Measurements from ENCODE around the gene HADHB. TPM values are rescaled to one million over a fixed set of nuclear protein-coding genes. Genes with fewer than 3 reads are reported as not detected.

Gene HADHB
- total and polyA plus RNA-seq, 2 donors from 2014 or later, result 132 to 232 TPM

DNA sequence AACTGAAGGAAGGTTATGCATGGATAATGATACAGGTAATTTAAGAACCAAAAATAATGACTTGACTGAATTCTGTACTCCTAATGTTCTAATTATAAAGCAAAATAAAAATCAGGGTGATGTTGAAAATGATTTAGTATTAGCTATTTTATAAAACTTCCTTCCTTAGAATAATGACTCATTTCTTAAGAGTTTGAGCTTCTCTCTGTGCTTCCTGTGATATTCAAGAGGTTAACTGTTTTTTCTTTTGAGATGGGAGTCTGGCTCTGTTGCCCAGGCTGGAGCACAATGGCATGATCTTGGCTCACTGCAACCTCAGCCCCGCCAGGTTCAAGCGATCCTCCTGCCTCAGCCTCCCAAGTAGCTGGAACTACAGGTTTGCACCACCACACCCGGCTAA lies 15.1 kb upstream of the HADHB start:
- no peaks in the 10 kb centered on the region for H3K27me3 ChIP-seq (ENCODE audit: control insufficient read depth, insufficient read depth, low read length)
- no peaks in the 10 kb centered on the region for H3K4me1 ChIP-seq (ENCODE audit: control insufficient read depth in 2 of 3, insufficient read depth in 2 of 3, low read depth in 1 of 3, low read length in 3 of 3)
- peaks cover 7 to 55% (median 40%) of the 10 kb centered on the region in 3 donors for H3K36me3 ChIP-seq (ENCODE audit: control insufficient read depth in 2 of 3, insufficient read depth in 3 of 3, low read length in 3 of 3)
- no peak overlapping the region for H3K27ac ChIP-seq (ENCODE audit: low read depth in 2 of 2, low read length in 2 of 2)
- no peak overlapping the region for H3K4me3 ChIP-seq (ENCODE audit: low read length in 3 of 3)
- no peaks in the 10 kb centered on the region for H3K9me3 ChIP-seq (ENCODE audit: control insufficient read depth in 2 of 3, insufficient read depth in 1 of 3, low read length in 3 of 3)
- TF ChIP-seq CTCF (IDR thresholded peaks at IDR 0.05; ENCODE audit: borderline replicate concordance, extremely low read depth, insufficient read depth), result no peak
- intact Hi-C loops (cut with DNase I), result no loop called here
- DNase-seq (no peak), FAIRE-seq (no peak)
- H3K9ac ChIP-seq (ENCODE audit: low read length in 3 of 3), result no peak overlapping the region

DNA sequence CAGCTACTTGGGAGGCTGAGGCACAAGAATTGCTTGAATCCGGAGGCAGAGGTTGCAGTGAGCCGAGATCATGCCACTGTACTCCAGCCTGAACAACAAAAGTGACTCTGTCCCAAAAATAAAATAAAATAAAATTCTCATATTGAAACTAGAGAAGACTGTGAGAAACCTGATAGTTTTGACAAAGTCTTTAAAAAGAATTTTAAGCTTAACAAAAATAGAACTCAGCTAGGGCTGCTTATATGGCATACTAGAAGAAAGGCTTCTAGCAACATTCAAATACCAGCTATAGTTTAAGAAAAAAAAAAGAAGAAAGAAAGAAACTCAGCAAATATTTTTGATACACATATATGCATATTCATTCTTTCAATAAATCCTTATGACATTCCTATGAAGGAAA lies 13.9 kb upstream of the HADHB start:
- intact Hi-C loops (cut with DNase I), result no loop called here
- TF ChIP-seq CTCF (IDR thresholded peaks at IDR 0.05; ENCODE audit: borderline replicate concordance, extremely low read depth, insufficient read depth), result no peak
- Histone ChIP-seq H3K9me3 (ENCODE audit: control insufficient read depth in 2 of 3, insufficient read depth in 1 of 3, low read length in 3 of 3) (no peaks in the 10 kb centered on the region), H3K9ac (ENCODE audit: low read length in 3 of 3) (no peak overlapping the region), H3K36me3 (ENCODE audit: control insufficient read depth in 2 of 3, insufficient read depth in 3 of 3, low read length in 3 of 3) (peaks cover 9 to 65% (median 45%) of the 10 kb centered on the region in 3 donors), H3K27me3 (ENCODE audit: control insufficient read depth, insufficient read depth, low read length) (no peaks in the 10 kb centered on the region), H3K4me3 (ENCODE audit: low read length in 3 of 3) (no peak overlapping the region), H3K4me1 (ENCODE audit: control insufficient read depth in 2 of 3, insufficient read depth in 2 of 3, low read depth in 1 of 3, low read length in 3 of 3) (no peaks in the 10 kb centered on the region), H3K27ac (ENCODE audit: low read depth in 2 of 2, low read length in 2 of 2) (no peak overlapping the region)
- no peak for DNase-seq
- no peak for FAIRE-seq

GRCh38 chr2:26235089-26235488 lies 9.7 kb upstream of the HADHB start:
- Histone ChIP-seq H3K9me3 (ENCODE audit: control insufficient read depth in 2 of 3, insufficient read depth in 1 of 3, low read length in 3 of 3) (no peaks in the 10 kb centered on the region), H3K27me3 (ENCODE audit: control insufficient read depth, insufficient read depth, low read length) (no peaks in the 10 kb centered on the region), H3K9ac (ENCODE audit: low read length in 3 of 3) (no peak overlapping the region), H3K4me1 (ENCODE audit: control insufficient read depth in 2 of 3, insufficient read depth in 2 of 3, low read depth in 1 of 3, low read length in 3 of 3) (peaks cover 0 to 9% (median 2%) of the 10 kb centered on the region in 3 donors), H3K4me3 (ENCODE audit: low read length in 3 of 3) (no peak overlapping the region), H3K36me3 (ENCODE audit: control insufficient read depth in 2 of 3, insufficient read depth in 3 of 3, low read length in 3 of 3) (peaks cover 9 to 50% (median 40%) of the 10 kb centered on the region in 3 donors), H3K27ac (ENCODE audit: low read depth in 2 of 2, low read length in 2 of 2) (no peak overlapping the region)
- intact Hi-C loops (cut with DNase I), result no loop called here
- FAIRE-seq (no peak), DNase-seq (peak in 1 of 5 donors; percentile 2)
- TF ChIP-seq CTCF (IDR thresholded peaks at IDR 0.05; ENCODE audit: borderline replicate concordance, extremely low read depth, insufficient read depth), result no peak

DNA sequence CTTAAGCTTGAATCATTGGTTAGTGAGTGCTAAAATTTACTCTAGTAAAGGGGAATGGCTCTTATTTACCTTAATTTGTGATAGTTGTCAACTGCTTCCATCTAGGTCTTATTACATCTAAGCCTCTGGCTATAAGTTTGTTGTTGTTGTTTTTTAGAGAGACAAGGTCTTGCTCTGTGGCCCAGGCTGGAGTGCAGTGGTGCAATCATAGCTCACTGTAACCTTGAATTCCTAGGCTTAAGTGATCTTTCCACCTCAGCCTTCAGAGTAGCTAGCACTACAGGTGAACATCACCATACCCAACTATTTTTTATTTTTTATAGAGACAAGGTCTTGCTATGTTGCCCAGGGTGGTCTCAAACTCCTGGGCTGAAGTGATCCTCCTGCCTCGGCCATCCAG lies 6.9 kb upstream of the HADHB start:
- Histone ChIP-seq H3K27me3 (ENCODE audit: control insufficient read depth, insufficient read depth, low read length) (no peaks in the 10 kb centered on the region), H3K4me1 (ENCODE audit: control insufficient read depth in 2 of 3, insufficient read depth in 2 of 3, low read depth in 1 of 3, low read length in 3 of 3) (peaks cover 0 to 22% (median 3%) of the 10 kb centered on the region in 3 donors), H3K4me3 (ENCODE audit: low read length in 3 of 3) (no peak overlapping the region), H3K9ac (ENCODE audit: low read length in 3 of 3) (no peak overlapping the region), H3K9me3 (ENCODE audit: control insufficient read depth in 2 of 3, insufficient read depth in 1 of 3, low read length in 3 of 3) (no peaks in the 10 kb centered on the region), H3K27ac (ENCODE audit: low read depth in 2 of 2, low read length in 2 of 2) (no peak overlapping the region), H3K36me3 (ENCODE audit: control insufficient read depth in 2 of 3, insufficient read depth in 3 of 3, low read length in 3 of 3) (peaks cover 9 to 43% (median 31%) of the 10 kb centered on the region in 3 donors)
- DNase-seq (no peak), FAIRE-seq (no peak)
- intact Hi-C loops (cut with DNase I), result no loop called here
- TF ChIP-seq CTCF (IDR thresholded peaks at IDR 0.05; ENCODE audit: borderline replicate concordance, extremely low read depth, insufficient read depth), result no peak
